ENCODE data around the gene GLRA3.

GRCh38 chr4:174709526-174709925, 119.5 kb downstream of the GLRA3 start:
- TF ChIP-seq CSDC2 (CRISPR knock-in tag; IDR thresholded peaks at IDR 0.05): no peak
- TF ChIP-seq ARNTL (CRISPR knock-in tag; IDR thresholded peaks at IDR 0.05; ENCODE audit: borderline replicate concordance, low read depth): no peak
- no peak for TF ChIP-seq ZNF70 (CRISPR knock-in tag; IDR thresholded peaks at IDR 0.05)
- no peak for TF ChIP-seq ZC3H10 (CRISPR knock-in tag; IDR thresholded peaks at IDR 0.05)
- no peak for TF ChIP-seq TOX (CRISPR knock-in tag; IDR thresholded peaks at IDR 0.05; ENCODE audit: borderline replicate concordance)
- no peak for TF ChIP-seq OSR1 (CRISPR knock-in tag; IDR thresholded peaks at IDR 0.05)
- TF ChIP-seq ZFP30 (CRISPR knock-in tag; IDR thresholded peaks at IDR 0.05): no peak
- TF ChIP-seq SNAI2 (CRISPR knock-in tag; IDR thresholded peaks at IDR 0.05): no peak
- TF ChIP-seq, protein P1, sequence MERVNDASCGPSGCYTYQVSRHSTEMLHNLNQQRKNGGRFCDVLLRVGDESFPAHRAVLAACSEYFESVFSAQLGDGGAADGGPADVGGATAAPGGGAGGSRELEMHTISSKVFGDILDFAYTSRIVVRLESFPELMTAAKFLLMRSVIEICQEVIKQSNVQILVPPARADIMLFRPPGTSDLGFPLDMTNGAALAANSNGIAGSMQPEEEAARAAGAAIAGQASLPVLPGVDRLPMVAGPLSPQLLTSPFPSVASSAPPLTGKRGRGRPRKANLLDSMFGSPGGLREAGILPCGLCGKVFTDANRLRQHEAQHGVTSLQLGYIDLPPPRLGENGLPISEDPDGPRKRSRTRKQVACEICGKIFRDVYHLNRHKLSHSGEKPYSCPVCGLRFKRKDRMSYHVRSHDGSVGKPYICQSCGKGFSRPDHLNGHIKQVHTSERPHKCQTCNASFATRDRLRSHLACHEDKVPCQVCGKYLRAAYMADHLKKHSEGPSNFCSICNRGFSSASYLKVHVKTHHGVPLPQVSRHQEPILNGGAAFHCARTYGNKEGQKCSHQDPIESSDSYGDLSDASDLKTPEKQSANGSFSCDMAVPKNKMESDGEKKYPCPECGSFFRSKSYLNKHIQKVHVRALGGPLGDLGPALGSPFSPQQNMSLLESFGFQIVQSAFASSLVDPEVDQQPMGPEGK (CRISPR knock-in tag; IDR thresholded peaks at IDR 0.05; ENCODE audit: borderline replicate concordance): no peak
- TF ChIP-seq ZNF8 (CRISPR knock-in tag; IDR thresholded peaks at IDR 0.05): no peak
- TF ChIP-seq GLIS3 (CRISPR knock-in tag; IDR thresholded peaks at IDR 0.05): no peak
- no peak for TF ChIP-seq RARB (CRISPR knock-in tag; IDR thresholded peaks at IDR 0.05)
- TF ChIP-seq PPARA (CRISPR knock-in tag; IDR thresholded peaks at IDR 0.05; ENCODE audit: borderline replicate concordance): no peak

All from SK-N-SH treated with all-trans-retinoic acid at 6 μM for 48 hours (cell line).